Measurements from ENCODE around the gene ING1.
"Not testable (repeated sequence)": the region's sequence is repeated elsewhere in the genome, so short reads cannot be mapped to it uniquely, and the experiment has no call there.

ING1 gene

GRCh38 chr13:110716247-110716515, 2.7 kb downstream of the ING1 start:
- no peaks in the 10 kb centered on the region for H3K27me3 ChIP-seq (ENCODE audit: insufficient read depth, poor library complexity, severe bottlenecking)
- H3K4me3 ChIP-seq (replicated peaks; ENCODE audit: insufficient read depth, low read length), result peak overlapping the region; percentile 93
- TF ChIP-seq REST (IDR thresholded peaks at IDR 0.05; ENCODE audit: insufficient replicate concordance, low read depth), result no peak
- DNase-seq (ENCODE audit: low read depth in 1 of 2, low spot score in 1 of 2), result peak in 1 of 2 experiments; percentile 62
- H3K27ac ChIP-seq (replicated peaks), result peak overlapping the region; percentile 75

- DNase-seq (ENCODE audit: low read depth in 1 of 2, low spot score in 1 of 2), result no peak
- TF ChIP-seq GABPA (IDR thresholded peaks at IDR 0.05; ENCODE audit: low read depth) (no peak), SPI1 (IDR thresholded peaks at IDR 0.05; ENCODE audit: borderline replicate concordance, low read depth) (no peak), REST (IDR thresholded peaks at IDR 0.05; ENCODE audit: insufficient replicate concordance, low read depth) (no peak)
- no peaks in the 10 kb centered on the region for H3K27me3 ChIP-seq (ENCODE audit: insufficient read depth, poor library complexity, severe bottlenecking)
Observed at GRCh38 chr13:110719036-110719710, 5.7 kb downstream of the ING1 start.

GRCh38 chr13:110722971-110723370, 9.5 kb downstream of the ING1 start:
- no peak for DNase-seq (ENCODE audit: low read depth in 1 of 2, low spot score in 1 of 2)
- H3K27ac ChIP-seq (replicated peaks), result no peak overlapping the region
- H3K27me3 ChIP-seq (ENCODE audit: insufficient read depth, poor library complexity, severe bottlenecking), result no peaks in the 10 kb centered on the region
- no peak overlapping the region for H3K4me3 ChIP-seq (replicated peaks; ENCODE audit: insufficient read depth, low read length)
- TF ChIP-seq POLR2AphosphoS5 (IDR thresholded peaks at IDR 0.05; ENCODE audit: low read depth), result no peak
- no peak for TF ChIP-seq GABPA (IDR thresholded peaks at IDR 0.05; ENCODE audit: low read depth)
- TF ChIP-seq SPI1 (IDR thresholded peaks at IDR 0.05; ENCODE audit: borderline replicate concordance, low read depth), result no peak
- TF ChIP-seq REST (IDR thresholded peaks at IDR 0.05; ENCODE audit: insufficient replicate concordance, low read depth), result no peak

More at GRCh38 chr13:110719036-110719710, 5.7 kb downstream of the ING1 start:
- no peak overlapping the region for H3K4me3 ChIP-seq (replicated peaks; ENCODE audit: insufficient read depth, low read length)
- no peak overlapping the region for H3K27ac ChIP-seq (replicated peaks)

- no peak for TF ChIP-seq REST (IDR thresholded peaks at IDR 0.05; ENCODE audit: insufficient replicate concordance, low read depth)
- no peak for TF ChIP-seq POLR2AphosphoS5 (IDR thresholded peaks at IDR 0.05; ENCODE audit: low read depth)
- no peak for TF ChIP-seq CTCF (IDR thresholded peaks at IDR 0.05; ENCODE audit: insufficient read depth, low read length)
- no peak for DNase-seq (ENCODE audit: low read depth in 1 of 2, low spot score in 1 of 2)
- Histone ChIP-seq H3K27me3 (ENCODE audit: insufficient read depth, poor library complexity, severe bottlenecking) (no peaks in the 10 kb centered on the region), H3K27ac (replicated peaks) (no peak overlapping the region), H3K4me3 (replicated peaks; ENCODE audit: insufficient read depth, low read length) (no peak overlapping the region)
Observed at GRCh38 chr13:110723598-110723997, 10.1 kb downstream of the ING1 start.

GRCh38 chr13:110726153-110726552, 12.7 kb downstream of the ING1 start:
- DNase-seq (ENCODE audit: low read depth in 1 of 2, low spot score in 1 of 2); H3K27me3 ChIP-seq (ENCODE audit: insufficient read depth, poor library complexity, severe bottlenecking); H3K4me3 ChIP-seq (replicated peaks; ENCODE audit: insufficient read depth, low read length); H3K27ac ChIP-seq (replicated peaks): not testable (repeated sequence)
